Activated CD4-positive, alpha-beta memory T cell treated with anti-CD3 and anti-CD28 coated beads for 36 hours (primary cell): ENCODE measurements around the gene LUZP2. TPM values are rescaled to one million over a fixed set of nuclear protein-coding genes. Genes with fewer than 3 reads are reported as not detected.

Experiments
- CTCF ChIA-PET: fragments of 350-600 bp; sonication (Branson Sonifier 250); formaldehyde crosslinking; loops from one replicate; lab custom pipeline; 2021; ENCODE audit warnings: antibody characterized with exemption, inconsistent platforms; lab: Charles Lee
- POLR2A ChIA-PET: fragments of 350-600 bp; sonication (Branson Sonifier 250); formaldehyde crosslinking; loops from one replicate; lab custom pipeline; 2021; ENCODE audit warnings: antibody characterized with exemption; lab: Charles Lee
- DNase-seq: peaks from one replicate; pipeline ENCODE4 v3.0.0-alpha.2; 2020
- H3K27ac Mint-ChIP-seq: one replicate; pipeline ENCODE4 v1.8.0; 2021; ENCODE audit warnings: mixed read lengths
- H3K27me3 Mint-ChIP-seq: one replicate; pipeline ENCODE4 v1.8.0; 2021; ENCODE audit warnings: mixed read lengths
- H3K36me3 Mint-ChIP-seq: one replicate; pipeline ENCODE4 v1.8.0; 2021; ENCODE audit warnings: mixed read lengths
- H3K4me1 Mint-ChIP-seq: one replicate; pipeline ENCODE4 v1.8.0; 2021; ENCODE audit warnings: low read depth, mixed read lengths
- H3K4me3 Mint-ChIP-seq: one replicate; pipeline ENCODE4 v1.8.0; 2021; ENCODE audit warnings: mild to moderate bottlenecking, mixed read lengths
- H3K9me3 Mint-ChIP-seq: one replicate; pipeline ENCODE4 v1.8.0; 2021; ENCODE audit warnings: mixed read lengths
- intact Hi-C: fragments of 100-400 bp; cut with micrococcal nuclease; formaldehyde crosslinking; loops from one replicate; pipeline ENCODE4 v1.15.1; 2023
- total RNA-seq, 2 experiments: library from RNA; stranded (reverse); gene quantifications; one replicate each; pipeline ENCODE4 v1.2.3, GENCODE V29; 2021

Gene LUZP2
- total RNA-seq, 2 experiments from 2014 or later = not detected

- Mint-ChIP-seq H3K4me1 (no peaks in the 10 kb centered on the region), H3K9me3 (peaks cover 17% of the 10 kb centered on the region), H3K4me3 (no peak overlapping the region), H3K27me3 (no peaks in the 10 kb centered on the region), H3K36me3 (no peaks in the 10 kb centered on the region), H3K27ac (no peak overlapping the region)
- intact Hi-C loops = no loop called here
- CTCF ChIA-PET = no interaction called here
- DNase-seq = no peak
- POLR2A ChIA-PET = no interaction called here
These were observed 145.8 kb downstream of the LUZP2 start for GRCh38 chr11:24642648-24643047.

- no peak overlapping the region for H3K4me3 Mint-ChIP-seq
- CTCF ChIA-PET = no interaction called here
- no peaks in the 10 kb centered on the region for H3K4me1 Mint-ChIP-seq
- DNase-seq = no peak
- peaks cover 24% of the 10 kb centered on the region for H3K9me3 Mint-ChIP-seq
- H3K27ac Mint-ChIP-seq = no peak overlapping the region
- no peaks in the 10 kb centered on the region for H3K36me3 Mint-ChIP-seq
- intact Hi-C loops = no loop called here
- no peaks in the 10 kb centered on the region for H3K27me3 Mint-ChIP-seq
- POLR2A ChIA-PET = no interaction called here
These were observed 148.7 kb downstream of the LUZP2 start for GRCh38 chr11:24645563-24645962.

- intact Hi-C loops = no loop called here
- H3K27me3 Mint-ChIP-seq = no peaks in the 10 kb centered on the region
- no peak for DNase-seq
- no peaks in the 10 kb centered on the region for H3K4me1 Mint-ChIP-seq
- ChIA-PET CTCF (no interaction called here), POLR2A (no interaction called here)
- no peak overlapping the region for H3K27ac Mint-ChIP-seq
- peaks cover 24% of the 10 kb centered on the region for H3K9me3 Mint-ChIP-seq
- H3K4me3 Mint-ChIP-seq = no peak overlapping the region
- no peaks in the 10 kb centered on the region for H3K36me3 Mint-ChIP-seq
These were observed 155.0 kb downstream of the LUZP2 start for GRCh38 chr11:24651873-24652272.

- Mint-ChIP-seq H3K27ac (no peak overlapping the region), H3K4me1 (no peaks in the 10 kb centered on the region), H3K27me3 (no peaks in the 10 kb centered on the region), H3K36me3 (no peaks in the 10 kb centered on the region), H3K9me3 (peaks cover 21% of the 10 kb centered on the region), H3K4me3 (no peak overlapping the region)
- intact Hi-C loops = no loop called here
- ChIA-PET CTCF (no interaction called here), POLR2A (no interaction called here)
- DNase-seq = no peak
These were observed 157.0 kb downstream of the LUZP2 start for GRCh38 chr11:24653901-24654300.

GRCh38 chr11:24661331-24661730 lies 164.5 kb downstream of the LUZP2 start:
- peaks cover 29% of the 10 kb centered on the region for H3K9me3 Mint-ChIP-seq
- intact Hi-C loops = no loop called here
- no peak for DNase-seq
- H3K27ac Mint-ChIP-seq = no peak overlapping the region
- CTCF ChIA-PET = no interaction called here
- H3K36me3 Mint-ChIP-seq = no peaks in the 10 kb centered on the region
- H3K27me3 Mint-ChIP-seq = no peaks in the 10 kb centered on the region
- POLR2A ChIA-PET = no interaction called here
- no peaks in the 10 kb centered on the region for H3K4me1 Mint-ChIP-seq
- no peak overlapping the region for H3K4me3 Mint-ChIP-seq

- DNase-seq = no peak
- Mint-ChIP-seq H3K27me3 (no peaks in the 10 kb centered on the region), H3K4me3 (no peak overlapping the region), H3K9me3 (peaks cover 24% of the 10 kb centered on the region), H3K36me3 (no peaks in the 10 kb centered on the region), H3K4me1 (no peaks in the 10 kb centered on the region), H3K27ac (no peak overlapping the region)
- CTCF ChIA-PET = no interaction called here
- POLR2A ChIA-PET = no interaction called here
- intact Hi-C loops = no loop called here
These were observed 167.5 kb downstream of the LUZP2 start for GRCh38 chr11:24664399-24664798.

GRCh38 chr11:24667353-24667968 lies 170.6 kb downstream of the LUZP2 start:
- intact Hi-C loops = no loop called here
- no peak overlapping the region for H3K27ac Mint-ChIP-seq
- no peaks in the 10 kb centered on the region for H3K27me3 Mint-ChIP-seq
- peaks cover 21% of the 10 kb centered on the region for H3K9me3 Mint-ChIP-seq
- no peak for DNase-seq
- no peaks in the 10 kb centered on the region for H3K4me1 Mint-ChIP-seq
- no peaks in the 10 kb centered on the region for H3K36me3 Mint-ChIP-seq
- no peak overlapping the region for H3K4me3 Mint-ChIP-seq
- ChIA-PET CTCF (no interaction called here), POLR2A (no interaction called here)

GRCh38 chr11:24678703-24679348 lies 182.0 kb downstream of the LUZP2 start:
- CTCF ChIA-PET = no interaction called here
- POLR2A ChIA-PET = no interaction called here
- intact Hi-C loops = no loop called here
- Mint-ChIP-seq H3K27ac (no peak overlapping the region), H3K9me3 (peaks cover 4% of the 10 kb centered on the region), H3K4me3 (no peak overlapping the region), H3K4me1 (no peaks in the 10 kb centered on the region), H3K27me3 (no peaks in the 10 kb centered on the region), H3K36me3 (no peaks in the 10 kb centered on the region)
- no peak for DNase-seq

GRCh38 chr11:24679821-24680351 lies 183.0 kb downstream of the LUZP2 start:
- Mint-ChIP-seq H3K27me3 (no peaks in the 10 kb centered on the region), H3K4me3 (no peak overlapping the region), H3K9me3 (peaks cover 6% of the 10 kb centered on the region), H3K36me3 (no peaks in the 10 kb centered on the region), H3K27ac (no peak overlapping the region), H3K4me1 (no peaks in the 10 kb centered on the region)
- ChIA-PET CTCF (no interaction called here), POLR2A (no interaction called here)
- no peak for DNase-seq
- intact Hi-C loops = no loop called here

- peaks cover 20% of the 10 kb centered on the region for H3K9me3 Mint-ChIP-seq
- H3K27me3 Mint-ChIP-seq = no peaks in the 10 kb centered on the region
- H3K36me3 Mint-ChIP-seq = no peaks in the 10 kb centered on the region
- no peak overlapping the region for H3K27ac Mint-ChIP-seq
- CTCF ChIA-PET = no interaction called here
- no peaks in the 10 kb centered on the region for H3K4me1 Mint-ChIP-seq
- intact Hi-C loops = no loop called here
- no peak overlapping the region for H3K4me3 Mint-ChIP-seq
- POLR2A ChIA-PET = no interaction called here
- DNase-seq = no peak
These were observed 186.7 kb downstream of the LUZP2 start for GRCh38 chr11:24683583-24683982.

- no peaks in the 10 kb centered on the region for H3K27me3 Mint-ChIP-seq
- no peak for DNase-seq
- peaks cover 25% of the 10 kb centered on the region for H3K9me3 Mint-ChIP-seq
- no peaks in the 10 kb centered on the region for H3K36me3 Mint-ChIP-seq
- intact Hi-C loops = no loop called here
- no peak overlapping the region for H3K4me3 Mint-ChIP-seq
- ChIA-PET CTCF (no interaction called here), POLR2A (no interaction called here)
- H3K27ac Mint-ChIP-seq = no peak overlapping the region
- H3K4me1 Mint-ChIP-seq = no peaks in the 10 kb centered on the region
These were observed 189.0 kb downstream of the LUZP2 start for GRCh38 chr11:24685821-24686220.

GRCh38 chr11:24687531-24688147 lies 190.8 kb downstream of the LUZP2 start:
- POLR2A ChIA-PET = no interaction called here
- Mint-ChIP-seq H3K36me3 (no peaks in the 10 kb centered on the region), H3K4me1 (no peaks in the 10 kb centered on the region), H3K27me3 (no peaks in the 10 kb centered on the region), H3K4me3 (no peak overlapping the region), H3K9me3 (peaks cover 25% of the 10 kb centered on the region), H3K27ac (no peak overlapping the region)
- no peak for DNase-seq
- CTCF ChIA-PET = no interaction called here
- intact Hi-C loops = no loop called here

- Mint-ChIP-seq H3K36me3 (no peaks in the 10 kb centered on the region), H3K27ac (no peak overlapping the region), H3K9me3 (peaks cover 20% of the 10 kb centered on the region), H3K4me1 (no peaks in the 10 kb centered on the region), H3K27me3 (no peaks in the 10 kb centered on the region), H3K4me3 (no peak overlapping the region)
- DNase-seq = no peak
- CTCF ChIA-PET = no interaction called here
- POLR2A ChIA-PET = no interaction called here
- intact Hi-C loops = no loop called here
These were observed 192.1 kb downstream of the LUZP2 start for GRCh38 chr11:24688981-24689380.
